ENCODE data around the gene TPRN.

DNA sequence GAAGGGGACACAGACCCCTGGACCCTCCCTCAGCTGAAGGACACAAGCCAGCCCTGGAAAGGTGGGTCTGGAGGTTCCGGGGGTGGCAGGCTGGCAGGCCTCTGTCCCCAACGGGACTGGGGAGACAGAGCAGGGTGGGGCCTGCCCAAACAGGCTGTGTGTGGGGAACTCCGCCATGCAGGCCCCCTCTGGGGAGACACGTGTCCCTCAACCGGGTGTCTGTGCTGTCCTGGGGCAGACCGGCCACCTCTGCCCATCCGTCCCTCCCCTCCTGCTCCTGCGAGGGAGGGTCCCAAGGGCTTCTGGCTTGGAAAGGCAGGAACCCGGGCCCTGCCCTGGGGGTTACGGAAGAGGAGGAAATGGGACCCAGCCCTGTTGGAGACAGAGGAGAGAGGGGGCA lies 31.6 kb upstream of the TPRN start:
- no peak for TF ChIP-seq POLR2AphosphoS5 (IDR thresholded peaks at IDR 0.05; ENCODE audit: low read depth, low read length)
- TF ChIP-seq POLR2A (IDR thresholded peaks at IDR 0.05; ENCODE audit: low read depth, low read length), result no peak

All from GM12892 (cell line).